GM18498 (cell line): ENCODE measurements around the gene TMOD3.

Experiments used
- ATAC-seq: cut with Tn5 transposase; IDR thresholded peaks from one replicate; pipeline ENCODE4 v1.9.1; 2021; ENCODE audit warnings: mild to moderate bottlenecking, moderate library complexity; ENCODE audit not compliant: unreplicated experiment

Gene TMOD3

DNA sequence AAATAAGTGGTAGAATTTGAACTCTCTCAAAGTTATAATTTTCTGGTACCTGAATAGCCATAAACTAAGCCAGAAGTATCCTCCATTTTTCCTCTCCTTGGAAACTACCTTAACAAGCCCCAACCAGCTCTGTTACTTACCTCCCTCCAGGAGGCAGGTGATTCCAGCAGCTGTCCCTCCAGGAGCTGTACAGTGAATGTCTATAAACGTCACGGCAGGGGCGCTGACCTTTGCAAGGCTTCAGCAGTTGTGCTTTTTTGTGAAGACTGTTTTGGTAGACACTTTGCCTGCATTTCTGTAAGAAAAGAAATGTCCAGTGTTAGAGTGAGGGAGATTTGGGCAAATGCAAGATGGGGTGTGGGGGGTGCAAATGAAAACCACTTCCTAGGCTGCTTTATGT lies 75.0 kb downstream of the TMOD3 start:
- no peak for ATAC-seq

DNA sequence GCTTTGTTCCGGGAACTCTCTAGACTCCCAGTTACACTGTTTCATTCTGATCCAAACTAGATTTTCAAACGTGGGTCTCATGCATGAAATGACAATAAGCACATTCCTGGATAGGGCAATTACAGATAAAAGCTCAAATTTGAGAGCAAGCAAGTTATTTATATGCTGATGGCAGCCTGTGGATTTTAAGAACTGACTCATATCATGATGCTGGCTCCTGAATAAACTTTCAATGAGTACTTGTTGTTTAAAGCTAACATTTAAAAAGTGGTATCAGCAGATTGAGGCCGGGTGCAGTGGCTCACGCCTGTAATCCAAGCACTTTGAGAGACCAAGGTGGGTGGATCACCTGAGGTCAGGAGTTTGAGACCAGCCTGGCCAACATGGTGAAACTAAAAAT lies 75.5 kb downstream of the TMOD3 start:
- no peak for ATAC-seq

DNA sequence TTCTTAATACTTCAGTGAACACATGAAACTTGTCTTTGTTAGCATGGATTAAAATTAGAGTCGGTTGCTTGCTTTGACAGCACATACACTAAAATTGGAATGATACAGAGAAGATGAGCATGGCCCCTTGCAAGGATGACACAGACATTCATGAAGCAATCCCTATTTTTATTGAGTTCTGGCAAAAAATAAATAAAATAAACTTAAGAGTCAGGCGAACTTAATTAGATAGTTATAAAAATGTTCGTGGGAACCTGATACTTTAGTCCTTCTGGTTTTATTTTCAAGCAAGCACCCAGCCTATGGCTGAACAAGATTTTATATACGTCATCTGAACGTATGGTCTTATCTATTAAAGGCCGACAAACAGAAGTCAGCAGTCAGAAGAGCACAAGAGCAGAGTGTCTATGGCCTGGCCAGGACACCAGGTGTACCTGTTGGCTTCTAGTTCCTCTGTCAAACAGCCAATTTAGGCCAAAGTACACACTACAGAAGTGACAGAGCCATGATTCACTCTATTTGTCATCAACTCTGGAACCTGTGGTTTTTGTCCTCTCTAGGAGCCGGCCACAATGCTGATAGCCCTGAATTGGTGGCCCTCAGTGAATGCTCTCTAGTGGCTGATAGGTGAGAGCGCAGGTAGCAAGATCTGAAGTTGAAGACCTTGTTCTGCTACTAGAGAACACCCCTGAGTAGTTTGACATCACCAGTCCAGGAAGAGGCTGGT lies 77.8 kb downstream of the TMOD3 start:
- no peak for ATAC-seq

DNA sequence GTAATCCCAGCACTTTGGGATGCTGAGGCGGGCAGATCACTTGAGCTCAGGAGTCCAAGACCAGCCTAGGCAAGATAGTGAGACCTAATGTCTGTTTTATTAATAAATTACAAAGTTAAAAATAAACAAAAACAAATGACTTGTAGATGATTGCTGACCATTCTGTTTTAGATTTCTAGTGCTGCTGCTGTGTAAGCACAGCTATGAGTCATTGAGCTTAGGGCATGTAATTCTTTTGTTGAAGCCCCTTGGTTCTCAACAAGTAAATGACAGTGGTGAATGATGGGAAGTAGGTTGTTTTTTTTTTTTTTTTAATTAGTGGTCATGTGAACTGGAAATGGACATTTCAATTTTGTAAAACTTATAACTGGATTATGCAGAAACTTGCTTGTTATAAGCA lies 78.9 kb downstream of the TMOD3 start:
- ATAC-seq: no peak

DNA sequence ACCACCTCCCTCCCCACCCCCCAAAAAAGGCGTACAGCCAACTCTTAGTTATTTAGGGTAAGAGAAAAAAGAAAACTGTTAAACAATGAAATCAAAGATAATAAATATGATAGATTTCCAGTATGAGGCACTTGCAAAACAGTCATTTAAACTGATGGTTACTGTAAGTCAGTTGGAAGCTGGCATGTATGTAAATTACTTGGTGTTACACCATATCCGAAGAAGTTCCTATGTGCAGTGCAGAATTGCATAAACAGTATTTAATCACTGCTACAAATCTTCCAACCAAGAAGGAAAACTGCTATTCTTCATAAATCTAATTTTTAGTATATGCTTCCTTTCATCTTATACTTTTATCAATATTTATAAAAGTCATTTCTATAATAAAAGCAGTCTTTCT lies 80.1 kb downstream of the TMOD3 start:
- no peak for ATAC-seq

DNA sequence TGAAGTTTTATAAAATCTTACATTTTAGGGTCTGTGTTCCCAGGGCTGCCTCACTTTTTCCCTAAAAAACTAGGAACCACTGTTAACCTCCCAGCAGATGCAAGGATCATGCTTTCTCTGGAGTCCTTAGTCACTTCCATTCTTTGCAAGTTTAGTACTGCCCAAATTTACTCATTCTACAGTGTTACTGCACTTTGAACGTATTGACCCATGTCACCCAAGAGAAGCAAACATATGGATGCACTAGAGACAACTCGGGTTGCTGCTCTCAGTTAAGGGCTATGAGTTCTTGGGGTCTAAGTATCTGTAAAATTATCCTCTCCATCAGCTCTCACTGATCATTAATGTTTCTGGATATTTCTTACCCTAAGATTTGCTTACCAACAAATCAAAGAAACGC lies 83.1 kb downstream of the TMOD3 start:
- no peak for ATAC-seq

DNA sequence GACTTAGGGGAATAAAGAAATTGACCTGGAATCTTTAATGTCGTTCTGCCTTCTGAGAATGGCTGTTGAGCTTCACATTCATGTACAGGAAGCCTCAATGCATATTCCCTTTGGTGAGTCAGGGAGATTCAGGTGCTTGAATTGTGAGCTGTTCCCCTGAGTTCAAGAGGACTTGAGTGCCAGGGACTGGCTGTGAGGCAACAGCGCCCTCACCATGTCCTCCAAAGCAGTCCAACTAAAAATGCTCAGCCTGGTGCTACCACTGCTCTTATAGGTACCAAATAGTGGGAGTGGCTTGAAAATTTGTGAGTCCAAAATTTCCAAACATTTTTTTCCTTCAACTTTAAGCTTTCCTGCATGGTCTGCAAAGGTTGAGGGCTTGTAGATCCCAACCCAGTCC lies 88.0 kb downstream of the TMOD3 start:
- ATAC-seq: no peak

DNA sequence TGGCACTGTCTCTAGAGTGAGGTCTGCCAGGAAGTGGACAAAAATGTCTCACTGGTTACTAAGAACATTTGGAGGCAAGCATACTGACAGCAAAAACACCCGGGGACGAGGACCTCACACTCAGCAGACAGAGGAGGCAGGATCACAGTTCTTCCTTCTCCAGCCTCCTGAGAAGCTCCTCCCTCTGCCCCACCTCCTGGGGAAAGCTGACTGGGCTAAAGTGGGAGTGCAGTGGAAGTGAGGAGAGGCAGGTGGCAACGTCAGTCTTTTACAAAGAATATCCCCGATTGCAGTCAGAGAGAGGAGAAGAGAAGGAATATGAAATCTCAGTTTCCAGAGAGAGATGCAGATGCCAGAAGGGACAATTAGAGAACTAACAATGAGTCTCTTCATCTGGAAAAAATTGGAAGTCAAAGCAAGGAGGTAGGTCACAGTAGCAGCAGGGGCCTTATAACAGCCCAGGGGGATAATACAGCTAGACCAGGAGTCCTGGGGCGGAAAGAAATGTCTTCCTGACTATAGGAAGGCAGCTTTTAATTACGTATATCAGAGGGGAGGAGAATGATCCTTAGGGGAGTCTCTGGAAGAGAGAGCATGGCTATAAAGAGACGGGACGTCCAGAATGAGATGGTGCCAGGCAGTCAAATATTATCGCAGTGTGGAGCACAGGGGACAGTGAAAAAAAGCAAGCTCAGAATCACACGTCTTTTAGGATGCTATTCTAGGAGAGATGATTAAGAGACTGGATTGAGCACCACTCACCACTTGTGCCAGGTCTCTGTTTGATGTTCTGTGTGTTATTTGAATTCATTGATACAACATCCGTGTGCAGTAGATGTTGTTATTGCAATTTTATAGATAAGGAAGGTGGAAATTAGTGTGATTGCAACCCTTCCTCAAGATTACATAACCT lies 95.0 kb downstream of the TMOD3 start:
- ATAC-seq: no peak

DNA sequence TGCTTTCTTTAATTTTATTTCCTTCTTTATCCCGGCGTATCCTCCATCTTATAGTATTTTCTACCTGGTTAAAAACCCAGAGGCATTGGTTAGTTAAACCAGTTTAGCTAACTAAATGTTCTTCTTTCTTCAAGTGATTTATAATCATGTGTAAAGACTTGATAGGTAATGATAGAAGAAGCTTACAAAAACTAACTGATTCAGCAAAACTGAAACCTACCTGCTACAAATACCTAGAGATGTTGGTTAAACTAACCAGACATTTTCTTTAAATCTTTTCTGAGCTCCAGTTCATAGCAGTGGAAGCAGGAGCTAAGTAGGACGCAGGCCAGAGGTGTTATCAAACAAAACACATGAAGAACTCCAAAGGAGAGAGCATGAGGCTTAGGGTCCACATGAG lies 97.4 kb downstream of the TMOD3 start:
- ATAC-seq: no peak

DNA sequence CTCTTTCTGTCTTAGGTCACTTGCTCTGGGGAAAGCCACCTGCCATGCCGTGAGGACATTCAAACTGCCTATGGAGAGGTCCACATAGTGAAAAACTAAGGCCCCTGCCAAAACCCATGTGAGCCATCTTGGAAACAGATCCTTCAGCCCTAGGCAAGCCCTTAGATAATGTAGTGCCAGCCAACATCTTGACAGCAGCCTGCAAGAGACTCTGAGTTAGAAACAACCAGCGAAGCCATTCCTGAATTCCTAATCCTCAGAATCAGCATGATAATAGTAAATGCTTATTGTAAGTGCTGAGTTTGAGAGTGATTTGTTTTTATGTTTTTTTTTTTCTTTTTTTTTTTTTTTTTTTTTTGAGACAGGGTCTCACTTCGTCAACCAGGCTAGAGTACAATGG lies 101.6 kb downstream of the TMOD3 start:
- no peak for ATAC-seq

DNA sequence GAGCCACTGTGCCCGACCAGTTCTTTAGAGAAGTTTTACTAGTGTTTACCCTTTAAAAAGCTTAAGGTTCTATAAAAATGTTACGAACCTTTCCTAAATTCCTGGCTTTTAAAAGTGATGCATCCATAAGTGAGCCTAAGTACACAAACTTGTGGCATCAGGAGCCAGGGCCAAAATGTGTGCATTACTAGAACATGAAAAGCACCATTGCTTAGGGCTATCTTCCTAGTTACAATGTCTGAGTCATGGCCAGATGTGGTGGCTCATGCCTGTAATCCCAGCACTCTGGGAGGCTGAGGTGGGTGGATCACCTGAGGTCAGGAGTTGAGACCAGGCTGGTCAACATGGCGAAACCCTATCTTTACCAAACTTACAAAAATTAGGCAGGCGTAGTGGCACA lies 102.2 kb downstream of the TMOD3 start:
- ATAC-seq: no peak

DNA sequence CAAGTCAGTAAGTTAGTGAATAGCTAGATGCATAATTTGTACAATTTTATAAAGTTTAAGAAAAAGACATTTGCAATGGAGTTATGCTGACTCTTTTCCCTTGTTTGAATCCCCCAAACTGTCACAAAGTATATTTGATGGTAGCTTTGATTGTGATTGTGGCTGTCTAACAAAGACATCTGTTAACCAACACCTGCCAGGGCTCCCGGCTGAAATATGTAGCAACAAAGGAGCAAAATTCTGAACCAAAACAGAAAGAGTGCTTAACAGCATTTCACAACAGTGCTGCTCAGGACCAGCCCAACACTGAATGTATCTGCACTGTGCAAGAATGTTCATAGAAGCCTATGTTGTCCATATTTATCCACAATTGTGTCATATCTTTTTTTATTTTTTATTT lies 102.7 kb downstream of the TMOD3 start:
- no peak for ATAC-seq

DNA sequence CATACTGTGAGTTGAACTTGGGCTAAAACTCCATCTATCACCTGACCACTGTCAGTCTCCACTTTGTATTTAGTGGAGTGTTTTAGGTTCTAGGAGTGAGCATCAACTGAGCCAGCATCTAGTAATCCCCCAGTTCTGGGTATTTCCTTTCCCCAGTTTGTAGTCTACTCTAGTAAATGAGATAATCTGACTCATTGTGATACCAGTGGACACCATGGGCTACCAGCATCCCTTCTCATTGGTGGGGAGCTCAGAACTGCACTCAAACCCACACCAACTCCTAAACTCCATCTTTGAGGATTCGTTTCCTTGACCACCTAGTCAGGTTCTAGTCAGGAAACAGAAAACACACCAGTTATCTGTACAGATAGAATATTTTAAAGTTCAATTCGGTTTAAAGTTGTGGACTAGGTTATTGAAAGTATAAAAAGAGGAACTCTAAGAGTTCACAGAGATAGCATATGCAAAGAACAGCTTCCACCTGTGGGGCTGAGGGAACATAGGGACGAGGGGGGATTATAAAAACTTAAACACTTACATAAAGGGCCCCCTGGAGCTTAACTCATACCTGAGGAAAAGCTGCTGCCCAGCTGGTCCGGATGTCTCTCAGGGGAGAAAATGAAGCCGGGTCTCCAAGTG lies 106.1 kb downstream of the TMOD3 start:
- peak; percentile 86 for ATAC-seq

DNA sequence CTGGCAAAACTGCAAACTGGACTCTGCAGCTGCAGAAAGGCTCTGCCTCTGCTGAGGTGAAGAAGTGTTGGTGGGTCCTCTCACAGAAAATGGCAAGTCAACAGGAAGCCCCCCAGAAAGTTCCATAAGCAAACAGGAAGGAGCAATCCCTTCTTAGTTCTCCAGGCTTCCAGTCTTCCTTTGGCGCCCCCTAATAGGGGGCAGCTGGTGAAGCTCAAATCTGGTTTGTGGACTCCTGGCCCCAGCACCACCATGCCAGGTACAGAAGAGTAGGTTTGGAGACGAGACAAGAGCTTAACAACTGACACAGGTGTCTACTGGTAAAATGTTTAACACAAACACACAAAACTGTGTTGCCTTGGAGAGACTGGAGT lies 106.6 kb downstream of the TMOD3 start:
- ATAC-seq: peak; percentile 18

DNA sequence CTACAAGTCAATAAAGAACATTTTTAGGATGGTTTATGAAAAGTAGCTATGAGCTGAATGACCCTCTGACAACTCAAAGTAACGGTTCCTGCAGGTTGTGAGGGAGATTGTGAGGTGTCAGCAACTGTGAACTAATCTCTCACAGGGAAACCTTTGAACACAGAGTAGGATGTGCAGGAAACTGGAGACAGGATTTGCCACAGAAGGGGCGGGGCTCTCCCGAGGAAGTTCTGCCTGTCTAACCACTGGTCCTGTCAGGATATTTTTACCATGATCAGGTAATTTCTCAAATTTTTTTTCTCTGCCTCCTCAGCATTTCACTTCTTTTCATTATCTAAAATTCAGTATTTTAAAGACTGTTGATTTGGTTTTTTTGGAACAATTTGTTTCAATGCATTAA lies 108.8 kb downstream of the TMOD3 start:
- ATAC-seq: no peak

DNA sequence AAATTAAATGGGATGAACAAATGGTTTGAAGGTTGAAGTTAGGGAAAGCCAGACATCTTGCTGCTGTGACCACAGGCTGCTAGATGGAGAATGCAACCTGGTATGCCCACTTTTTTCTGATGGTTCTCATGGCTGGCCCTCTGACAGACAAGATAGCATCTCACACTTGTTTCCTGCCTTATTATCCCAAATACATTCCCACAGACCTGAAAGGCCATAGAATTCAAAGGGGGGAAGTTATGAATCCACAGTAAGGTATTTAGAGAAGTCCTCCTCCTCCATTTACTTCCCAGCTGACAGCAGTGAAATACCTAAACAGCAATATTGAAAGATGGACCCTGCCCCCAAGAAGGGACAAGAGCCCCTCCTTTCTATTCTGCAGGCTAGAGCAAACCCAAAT lies 109.8 kb downstream of the TMOD3 start:
- ATAC-seq: no peak

DNA sequence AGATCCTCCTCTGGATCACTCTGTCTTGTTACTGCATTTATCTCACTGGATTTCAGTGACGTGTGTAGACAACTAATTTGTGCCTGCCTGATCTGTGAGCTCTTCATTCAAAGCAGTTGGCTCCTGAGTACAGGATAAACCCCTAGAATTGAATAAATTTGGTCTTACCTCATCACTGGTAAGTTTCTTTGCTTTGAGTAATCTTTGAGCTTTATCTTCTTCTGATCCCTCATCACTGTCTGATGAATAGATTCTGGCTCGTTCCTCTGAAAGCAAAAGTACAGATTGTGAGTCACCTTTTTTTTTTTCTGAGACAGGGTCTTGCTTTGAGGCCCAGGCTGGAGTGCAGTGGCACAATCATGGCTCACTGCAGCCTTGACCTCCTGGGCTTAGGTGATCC lies 117.7 kb downstream of the TMOD3 start:
- no peak for ATAC-seq

DNA sequence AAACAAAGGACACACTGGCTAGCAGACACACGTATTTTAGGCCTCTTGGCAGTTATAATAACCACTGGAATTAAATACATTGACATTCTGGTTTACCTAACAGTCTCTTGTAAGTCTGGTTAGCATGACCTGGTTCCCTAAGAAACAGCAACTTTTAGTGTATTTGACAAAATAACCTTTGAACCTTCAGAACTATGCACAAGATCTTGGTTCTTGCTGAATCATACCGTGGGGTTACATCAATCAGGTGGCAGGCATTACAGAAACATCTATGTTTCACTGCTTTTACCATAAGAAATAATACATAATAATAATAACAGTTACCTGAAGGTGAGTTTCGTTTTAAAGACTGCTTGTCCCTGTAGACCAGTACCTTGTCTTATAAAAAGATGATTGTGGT lies 123.4 kb downstream of the TMOD3 start:
- no peak for ATAC-seq

DNA sequence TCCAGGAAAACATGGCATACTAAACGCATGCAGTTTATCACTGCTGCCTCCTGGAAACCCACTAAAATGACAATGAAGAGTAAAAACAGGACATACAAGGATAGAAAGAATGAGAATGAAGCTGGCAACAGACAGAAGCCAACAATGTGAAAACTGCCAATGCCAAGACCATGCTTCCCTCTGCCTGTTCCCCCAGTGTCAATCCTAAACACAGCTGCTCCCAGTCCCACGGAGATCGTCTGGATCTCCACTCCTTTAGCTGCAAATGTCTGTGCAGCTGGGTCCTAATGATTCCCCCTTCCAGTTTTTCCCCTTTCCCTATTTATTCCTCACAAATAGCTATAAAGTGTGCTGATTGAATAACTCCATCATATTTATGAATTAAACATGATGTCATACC lies 126.1 kb downstream of the TMOD3 start:
- ATAC-seq: no peak
